Measurements from ENCODE around the gene HPN.
"Not testable (repeated sequence)": the region's sequence is repeated elsewhere in the genome, so short reads cannot be mapped to it uniquely, and the experiment has no call there.

The HPN gene

DNA sequence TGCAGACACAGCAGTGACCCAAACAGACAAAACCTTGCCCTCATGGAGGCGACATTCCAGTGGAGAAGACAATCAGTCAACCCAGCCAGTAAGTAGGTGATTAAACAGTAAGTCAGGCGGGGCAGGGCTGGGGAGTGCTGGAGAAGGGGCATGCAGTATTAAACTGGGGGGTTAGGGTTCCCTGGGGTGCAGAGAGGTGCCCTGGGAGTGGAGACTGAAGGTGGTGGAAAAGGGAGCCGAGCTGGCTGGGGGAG is 42.9 kb downstream of the HPN start:
- no peak for DNase-seq (ENCODE audit: low read depth)

DNA sequence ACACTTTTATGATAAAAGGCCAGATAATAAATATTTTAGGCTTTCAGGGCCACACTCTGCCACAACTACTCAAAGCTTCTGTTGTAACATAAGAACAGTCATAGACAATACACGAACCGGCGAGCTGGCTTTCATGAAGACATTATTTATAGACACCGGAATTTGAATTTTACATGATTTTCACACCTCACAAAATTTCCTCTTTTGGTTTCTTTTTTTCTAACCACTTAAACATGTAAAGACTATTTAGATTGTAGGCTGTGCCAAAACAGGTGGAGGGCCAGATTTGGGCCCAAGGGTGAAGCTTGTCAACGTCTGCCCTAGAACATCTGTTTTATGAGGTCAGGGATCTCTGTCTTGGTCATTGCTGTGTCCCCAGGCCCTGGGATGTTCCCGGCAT is 44.4 kb downstream of the HPN start:
- no peak for DNase-seq (ENCODE audit: low read depth)

DNA sequence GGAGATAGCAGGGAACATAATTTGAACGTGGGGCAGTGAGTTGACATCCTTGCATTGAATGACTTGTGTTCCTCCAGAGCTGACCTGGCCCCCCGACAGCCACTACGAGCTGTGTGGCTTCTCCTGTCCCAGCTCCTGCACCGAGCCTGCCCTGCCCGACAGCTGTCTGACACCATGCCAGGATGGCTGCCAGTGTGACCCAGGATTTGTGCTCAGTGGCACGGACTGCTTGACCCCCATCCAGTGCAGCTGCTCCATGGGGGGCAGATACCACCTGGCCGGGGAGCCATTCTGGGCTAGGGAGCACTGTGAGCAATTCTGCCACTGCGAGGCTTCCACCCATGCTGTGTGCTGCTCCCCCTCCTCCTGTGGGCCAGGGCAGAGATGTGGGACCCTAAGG is 44.9 kb downstream of the HPN start:
- DNase-seq (ENCODE audit: low read depth): no peak

DNA sequence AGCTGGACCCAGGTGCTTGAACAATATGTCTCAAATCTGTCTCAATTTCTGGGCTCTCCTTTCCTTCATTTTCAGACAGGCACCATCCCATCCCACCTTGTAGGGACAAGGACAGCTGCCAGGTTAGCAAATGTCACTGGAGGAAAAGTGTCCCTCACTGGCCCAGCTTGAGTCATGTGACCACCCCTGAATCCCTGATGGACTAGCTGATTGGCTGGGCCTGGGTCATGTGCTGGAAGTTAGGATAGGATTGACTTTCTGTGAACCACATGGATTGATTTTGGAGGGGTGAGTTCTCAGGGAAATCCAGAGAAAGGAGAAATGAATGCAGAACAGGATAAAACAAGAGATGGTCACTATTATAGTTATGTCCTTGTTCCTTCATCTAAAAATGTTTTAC is 45.9 kb downstream of the HPN start:
- DNase-seq (ENCODE audit: low read depth): no peak

DNA sequence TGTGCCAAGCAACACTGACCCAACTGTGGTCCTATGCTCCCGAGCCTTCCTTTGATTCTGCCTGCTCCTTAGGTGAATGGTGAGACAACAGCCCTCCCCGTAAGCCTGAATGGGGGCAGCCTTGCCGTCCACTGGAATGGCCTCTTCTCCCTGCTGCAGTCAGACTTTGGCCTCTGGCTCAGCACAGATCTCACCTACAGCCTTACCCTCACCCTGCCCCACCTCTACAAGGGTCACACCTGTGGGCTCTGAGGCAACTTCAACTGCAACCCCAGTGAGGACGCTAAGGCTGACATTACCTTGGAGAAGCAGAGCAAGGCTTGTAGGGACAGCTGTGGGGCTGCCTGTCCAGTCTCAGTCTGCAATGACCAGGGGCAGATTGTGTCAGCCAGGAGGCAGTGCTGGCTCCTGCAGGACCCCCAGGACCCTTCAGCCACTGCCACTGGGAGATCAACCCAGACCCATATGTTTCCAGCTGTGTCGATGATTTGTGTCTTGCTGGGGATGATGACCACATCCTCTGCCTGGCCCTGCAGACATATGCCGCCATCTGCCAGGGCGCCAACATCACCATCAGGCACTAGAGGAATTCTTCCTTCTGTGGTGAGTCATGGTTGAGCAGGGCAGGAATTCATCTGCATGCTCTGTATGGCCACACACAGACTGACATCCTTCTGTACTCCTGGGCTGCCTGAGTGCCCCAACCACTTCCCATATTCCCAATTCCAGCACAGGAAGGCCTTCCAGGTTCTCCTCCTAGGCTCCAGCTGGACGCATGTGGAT is 46.8 kb downstream of the HPN start:
- DNase-seq (ENCODE audit: low read depth): no peak

DNA sequence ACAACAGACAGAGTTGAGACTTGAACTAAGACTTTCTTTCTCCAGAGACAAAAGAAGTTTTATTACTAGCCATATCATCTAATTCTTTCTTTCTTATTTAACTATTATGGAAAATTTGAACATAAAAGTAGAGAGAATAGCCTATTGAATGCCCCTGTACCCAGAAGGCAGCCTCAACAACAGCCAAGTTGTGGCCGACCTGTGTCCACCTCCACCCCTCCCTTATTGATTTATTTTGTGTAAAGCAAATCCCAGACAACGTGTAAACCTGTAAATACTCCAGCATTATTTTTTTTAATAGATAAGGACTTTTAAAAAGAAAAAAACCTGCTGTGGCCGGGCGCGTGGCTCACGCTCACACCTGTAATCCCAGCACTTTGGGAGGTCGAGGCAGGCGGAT is 48.0 kb downstream of the HPN start:
- no peak for DNase-seq (ENCODE audit: low read depth)

DNA sequence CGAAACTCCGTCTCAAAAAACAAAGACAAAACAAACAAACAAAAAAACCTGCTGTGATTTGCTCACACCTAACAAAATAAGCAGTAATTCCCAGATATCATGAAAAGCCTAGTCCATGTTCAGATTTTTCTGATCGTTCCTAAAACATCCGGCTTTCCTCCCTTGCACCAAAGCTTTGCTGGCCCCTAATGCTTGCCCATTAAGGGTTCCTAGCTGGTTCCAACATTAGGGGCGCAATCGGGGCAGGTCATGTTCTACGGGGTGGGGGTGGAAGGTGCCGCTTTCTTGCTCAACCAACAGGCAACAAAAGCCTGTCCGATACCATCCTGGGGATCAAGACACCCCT is 48.6 kb downstream of the HPN start:
- no peak for DNase-seq (ENCODE audit: low read depth)

DNA sequence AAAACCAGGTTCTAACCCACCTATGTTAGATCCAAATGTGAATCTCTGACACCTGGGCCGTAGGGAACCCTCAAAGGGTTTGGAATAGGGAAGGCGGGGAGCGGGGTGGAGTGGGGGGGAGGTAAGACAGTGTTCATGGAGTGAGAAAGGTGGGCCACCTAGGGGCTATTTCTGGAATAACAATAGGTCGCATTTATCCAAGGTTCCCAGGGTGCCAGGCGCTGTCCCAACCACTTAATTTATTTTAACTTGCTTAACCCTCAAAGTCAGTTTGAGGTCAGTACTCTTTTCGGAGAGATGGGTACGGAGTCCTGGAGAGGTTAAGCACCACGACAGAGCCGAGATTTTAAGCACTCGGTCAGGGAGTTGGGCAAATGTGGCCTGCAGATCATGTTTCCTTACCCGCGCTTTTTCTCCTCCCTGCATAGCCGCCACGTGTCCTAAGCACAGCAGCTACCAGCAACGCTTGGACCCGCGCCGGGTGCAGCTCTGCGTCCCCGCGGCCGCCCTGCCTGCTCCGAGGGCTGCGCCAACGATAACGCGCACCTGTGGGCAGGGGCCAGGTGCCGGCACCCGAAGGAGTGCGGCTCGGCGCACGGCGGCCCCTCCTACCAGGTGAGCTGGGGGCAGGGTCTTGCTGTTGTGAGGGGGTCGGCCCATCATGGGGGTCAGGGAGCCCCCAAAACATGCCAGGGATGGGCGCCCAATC is 49.1 kb downstream of the HPN start:
- DNase-seq (ENCODE audit: low read depth): no peak

DNA sequence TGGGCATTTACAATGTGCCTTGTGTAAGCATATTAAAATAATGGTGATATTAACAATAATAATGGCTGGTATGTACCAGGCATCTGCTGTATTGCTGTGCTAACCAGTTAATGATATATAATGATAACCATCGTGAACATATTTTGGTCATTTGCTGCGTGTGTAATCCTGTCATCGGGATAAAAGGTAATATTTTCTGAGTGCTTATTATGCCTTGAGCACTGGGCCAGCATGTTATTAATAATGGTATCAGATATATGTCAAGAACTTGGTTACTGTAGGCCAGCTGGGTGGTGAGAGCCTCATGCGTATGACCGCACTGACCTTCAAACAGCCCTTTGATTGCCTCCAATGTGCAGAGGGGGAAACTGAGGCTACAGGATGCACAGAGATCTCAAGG is 51.9 kb downstream of the HPN start:
- no peak for DNase-seq (ENCODE audit: low read depth)

DNA sequence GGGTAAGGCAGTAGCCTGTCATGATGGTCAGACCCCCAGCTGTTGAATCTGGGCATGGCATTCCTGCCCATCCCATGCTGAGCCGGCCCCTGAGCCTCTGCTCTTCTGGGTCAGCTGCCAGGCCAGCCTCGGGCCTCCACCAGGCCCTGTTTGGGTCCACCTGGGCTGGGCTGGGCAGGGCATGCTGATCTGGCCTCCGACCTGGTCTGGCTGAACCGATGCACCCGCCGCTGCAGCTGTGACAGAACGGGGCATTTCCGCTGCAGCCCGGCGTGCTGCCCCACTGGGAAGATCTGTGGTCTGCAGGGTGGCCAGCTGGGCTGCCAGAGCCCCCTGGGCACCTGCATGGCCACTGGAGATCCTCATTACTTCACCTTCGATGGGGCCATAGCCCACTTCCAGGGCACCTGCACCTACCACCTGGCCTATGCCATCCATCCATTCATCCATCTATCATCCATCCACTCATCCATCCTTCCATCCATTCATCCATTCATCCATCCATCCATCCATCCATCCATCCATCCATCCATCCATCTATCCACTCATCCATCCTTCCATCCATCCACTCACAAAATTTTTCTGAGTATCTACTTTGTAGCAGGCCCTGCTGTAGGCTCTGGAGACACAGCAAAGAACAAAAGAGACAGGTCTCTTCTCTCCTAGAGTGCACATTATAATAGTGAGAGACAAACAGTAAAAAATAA is 52.6 kb downstream of the HPN start:
- no peak for DNase-seq (ENCODE audit: low read depth)

DNA sequence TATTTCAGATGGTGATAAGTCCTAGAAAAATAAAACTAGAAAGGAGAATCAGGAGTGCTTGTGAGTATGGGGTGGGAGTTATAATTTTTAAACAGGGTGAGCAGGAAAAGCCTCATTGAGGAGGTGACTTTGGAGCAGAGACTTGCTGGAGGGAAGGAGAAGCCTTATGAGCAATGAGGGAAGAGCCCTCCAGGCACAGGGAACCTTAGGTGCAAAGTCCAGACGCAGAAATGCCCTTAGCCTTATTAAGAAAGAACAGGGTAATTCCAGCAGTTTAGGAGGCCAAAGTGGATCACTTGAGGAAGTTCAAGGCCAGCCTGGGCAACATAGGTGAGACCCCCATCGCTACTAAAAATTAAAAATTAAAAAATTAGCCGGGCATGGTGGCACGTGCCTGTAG is 53.1 kb downstream of the HPN start:
- DNase-seq (ENCODE audit: low read depth): no peak

DNA sequence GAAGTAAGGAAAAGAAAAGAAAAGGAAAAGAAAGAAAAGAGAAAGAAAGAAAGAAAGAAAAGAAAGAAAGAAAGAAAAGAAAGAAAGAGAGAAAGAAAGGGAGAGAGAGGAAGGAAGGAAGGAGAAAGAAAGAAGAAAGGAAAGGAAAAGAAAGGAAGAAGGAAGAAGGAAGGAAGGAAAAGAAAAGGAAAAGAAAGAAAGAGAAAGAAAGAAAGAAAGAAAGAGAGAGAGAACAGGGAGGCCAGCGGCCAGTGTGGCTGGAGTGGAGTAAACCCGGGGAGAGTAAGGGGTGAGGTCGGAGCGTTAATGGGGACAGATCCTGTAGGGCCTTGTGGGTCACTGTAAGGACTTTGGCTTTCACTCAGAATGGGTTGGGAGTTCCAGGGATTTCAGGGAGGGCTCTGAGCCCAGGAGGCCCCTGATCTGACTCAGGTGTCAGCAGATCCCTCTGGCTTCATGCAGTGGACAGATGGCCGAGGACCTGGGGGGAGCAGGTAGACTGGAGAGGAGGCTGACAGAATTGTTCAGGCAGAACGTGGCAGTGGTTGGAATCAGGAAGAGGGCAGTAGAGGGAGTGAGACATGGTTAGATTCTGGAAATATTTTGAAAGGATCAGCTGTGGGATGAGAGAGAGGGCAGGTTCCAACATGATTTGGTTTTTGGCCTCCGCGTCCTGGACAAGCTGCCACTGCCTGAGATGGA is 54.3 kb downstream of the HPN start:
- DNase-seq (ENCODE audit: low read depth): no peak

DNA sequence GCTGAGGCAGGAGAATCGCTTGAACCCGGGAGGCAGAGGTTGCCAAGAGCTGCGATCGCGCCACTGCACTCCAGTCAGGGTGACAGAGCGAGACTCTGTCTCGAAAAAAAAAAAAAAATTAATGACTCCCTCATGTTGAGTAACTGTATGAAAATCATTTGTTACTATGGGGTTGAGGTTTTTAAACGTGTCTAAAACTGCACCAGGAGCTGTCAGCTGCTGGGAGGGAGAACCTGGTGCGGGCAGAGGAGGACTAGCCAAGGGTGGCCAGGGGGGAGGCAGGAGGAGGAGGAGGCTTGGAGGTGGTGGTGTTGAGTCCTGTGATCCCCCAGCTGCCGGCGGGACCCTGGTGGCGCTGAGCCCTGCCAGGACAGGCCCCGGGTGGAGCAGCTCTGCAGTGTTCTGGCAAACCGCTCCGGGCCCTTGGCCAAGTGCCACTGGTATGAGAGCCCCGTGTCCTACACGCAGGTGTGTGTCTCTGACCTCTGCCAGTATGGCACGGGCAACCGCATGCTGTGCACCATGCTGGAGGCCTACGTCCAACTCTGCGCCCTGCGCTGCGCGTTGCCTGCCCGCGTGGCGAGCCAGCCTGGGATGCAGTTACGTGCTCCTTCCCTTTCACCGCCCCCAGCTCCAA is 57.0 kb downstream of the HPN start:
- DNase-seq (ENCODE audit: low read depth): no peak

DNA sequence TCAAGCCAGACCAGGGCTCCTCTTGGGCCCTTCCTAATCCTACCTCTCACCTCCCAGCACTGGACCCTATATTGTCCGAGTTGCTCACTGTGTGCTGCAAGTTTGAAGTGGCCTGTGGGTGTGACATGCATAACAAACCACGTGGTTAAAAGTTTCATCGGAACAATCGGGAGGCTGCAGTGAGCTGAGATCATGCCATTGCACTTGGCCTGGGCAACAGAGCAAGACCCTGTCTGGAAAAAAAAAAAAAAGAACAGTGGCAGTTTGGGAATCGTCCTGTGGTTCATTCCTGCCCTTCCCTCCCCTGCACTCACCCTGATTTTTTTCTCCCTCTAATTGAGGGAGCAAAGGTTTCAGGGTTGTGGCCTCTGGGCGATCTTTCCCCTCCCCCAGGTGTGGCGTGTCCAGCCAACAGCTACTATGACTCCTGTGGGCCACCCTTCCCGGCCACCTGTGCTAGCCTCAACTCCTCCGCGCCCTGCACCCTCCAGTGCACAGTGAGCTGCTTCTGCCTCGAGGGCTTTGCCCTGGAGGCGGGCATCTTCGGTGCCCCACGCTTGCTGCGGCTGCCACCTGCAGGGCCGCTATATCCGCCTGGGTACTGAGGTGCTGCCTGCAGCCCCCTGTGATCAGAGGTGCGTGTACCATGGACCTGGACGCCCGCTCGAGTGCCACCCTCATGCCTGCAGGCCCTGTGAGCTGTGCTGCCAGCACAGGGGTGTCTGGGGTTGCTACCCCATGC is 57.8 kb downstream of the HPN start:
- DNase-seq (ENCODE audit: low read depth): no peak

DNA sequence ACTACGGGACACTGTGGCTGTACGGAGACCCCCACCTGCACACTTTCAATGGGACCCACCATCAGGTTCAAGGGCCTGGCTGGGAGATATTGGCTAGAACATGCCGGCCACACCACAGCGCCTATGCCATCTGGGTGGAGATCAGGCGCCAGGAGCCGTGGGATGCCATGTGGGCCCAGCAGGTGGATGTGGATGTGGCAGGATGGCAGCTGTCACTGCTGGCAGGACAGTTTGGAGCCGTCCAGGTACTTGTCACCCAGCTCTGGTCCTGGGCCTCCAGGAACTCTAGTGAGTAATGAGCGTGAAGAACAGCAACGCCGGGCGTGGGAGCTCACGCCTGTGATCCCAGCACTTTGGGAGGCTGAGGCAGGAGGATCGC is 58.4 kb downstream of the HPN start:
- DNase-seq (ENCODE audit: low read depth): no peak

DNA sequence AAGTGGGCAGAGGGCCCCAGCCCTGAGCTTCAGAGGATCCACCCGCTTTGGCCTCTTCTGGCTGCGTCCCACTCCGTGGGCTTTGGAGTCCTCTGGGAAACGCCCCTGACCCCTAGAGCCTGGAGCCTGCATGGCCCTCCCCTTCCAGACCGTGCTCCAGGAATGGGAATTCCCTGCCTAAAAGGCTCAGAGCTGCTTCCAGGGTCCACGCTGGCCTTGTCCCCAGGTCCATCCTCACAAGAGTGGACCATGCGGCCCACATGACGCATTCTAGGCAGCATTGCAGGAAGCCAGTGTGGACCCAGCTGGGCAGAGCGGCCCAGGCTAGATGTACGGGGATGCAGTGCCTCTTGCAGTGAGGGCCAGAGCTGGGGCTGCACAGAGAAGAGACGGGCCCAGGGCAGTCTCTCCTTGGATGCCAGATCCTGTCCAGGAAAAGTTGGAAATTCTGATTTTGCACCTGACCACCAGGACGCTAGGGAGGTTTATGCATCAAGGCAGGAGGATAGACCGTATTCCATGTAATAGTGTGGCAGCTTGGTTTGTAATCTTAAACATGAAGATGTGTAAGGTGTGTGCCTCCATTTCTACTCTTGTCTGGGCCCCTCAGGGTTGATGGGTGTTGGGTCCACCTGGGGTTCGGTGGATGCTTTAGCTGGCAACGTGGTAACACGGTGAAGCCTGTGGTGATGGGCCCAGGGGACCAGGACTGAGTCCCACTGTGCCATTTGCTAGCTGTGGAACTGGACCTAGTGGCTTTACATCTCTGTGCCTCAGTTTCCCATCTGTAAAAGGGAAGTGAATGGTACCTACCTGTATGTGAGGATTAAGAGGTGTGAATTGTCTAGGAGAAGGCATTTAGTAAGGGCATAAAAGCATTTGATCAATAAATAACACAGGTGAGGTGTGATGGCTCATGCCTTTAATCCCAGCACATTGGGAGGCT is 59.3 kb downstream of the HPN start:
- DNase-seq (ENCODE audit: low read depth): no peak

DNA sequence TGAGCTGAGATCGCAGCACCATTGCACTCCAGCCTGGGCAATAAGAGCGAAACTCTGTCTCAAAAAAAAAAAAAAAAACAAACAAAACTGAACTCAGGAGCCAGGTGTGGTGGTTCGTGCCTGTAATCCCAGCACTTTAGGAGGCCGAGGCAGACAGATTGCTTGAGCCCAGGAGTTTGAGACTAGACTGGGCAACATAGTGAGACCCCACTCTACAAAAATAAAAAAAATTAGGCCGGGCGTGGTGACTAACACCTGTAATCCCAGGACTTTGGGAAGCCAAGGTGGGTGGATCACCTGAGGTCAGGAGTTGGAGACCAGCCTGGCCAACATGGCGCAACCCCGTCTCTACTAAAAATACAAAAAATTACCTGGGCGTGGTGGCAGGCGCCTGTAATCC is 60.4 kb downstream of the HPN start:
- not testable (repeated sequence) for DNase-seq (ENCODE audit: low read depth)

DNA sequence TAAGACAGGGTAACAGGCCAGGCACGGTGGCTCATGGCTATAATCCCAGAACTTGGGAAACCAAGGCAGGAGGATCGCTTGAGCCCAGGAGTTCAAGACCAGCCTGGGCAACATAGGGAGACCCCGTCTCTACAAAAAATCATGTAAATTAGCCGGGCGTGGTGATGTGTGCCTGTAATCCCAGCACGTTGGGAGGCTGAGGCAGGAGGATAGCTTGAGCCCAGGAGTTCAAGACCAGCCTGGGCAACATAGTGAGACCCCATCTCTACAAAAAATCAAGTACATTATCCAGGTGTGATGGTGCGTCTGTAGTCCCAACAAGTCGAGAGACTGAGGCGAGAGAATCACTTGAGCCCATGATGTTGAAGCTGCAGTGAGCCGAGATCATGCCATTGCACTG is 62.1 kb downstream of the HPN start:
- not testable (repeated sequence) for DNase-seq (ENCODE audit: low read depth)

DNA sequence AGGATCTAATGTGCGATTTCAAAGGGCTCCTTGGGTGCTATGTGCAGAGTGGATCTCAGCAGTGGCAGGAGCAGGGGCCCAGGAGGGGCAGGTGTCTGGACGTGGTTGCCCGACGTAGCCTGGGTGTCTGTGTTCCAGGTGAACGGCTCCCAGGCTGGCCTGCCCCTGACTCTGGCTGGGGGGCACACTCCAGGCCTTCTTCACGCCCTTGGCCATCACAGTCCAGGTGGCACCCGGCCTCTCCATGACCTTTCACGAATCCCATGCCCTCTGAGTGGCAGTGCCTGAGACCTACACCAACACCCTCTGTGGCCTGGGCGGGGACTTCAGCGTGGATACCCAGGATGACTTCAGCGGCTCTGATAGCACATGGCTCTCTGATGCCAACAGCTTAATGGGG is 62.8 kb downstream of the HPN start:
- no peak for DNase-seq (ENCODE audit: low read depth)

DNA sequence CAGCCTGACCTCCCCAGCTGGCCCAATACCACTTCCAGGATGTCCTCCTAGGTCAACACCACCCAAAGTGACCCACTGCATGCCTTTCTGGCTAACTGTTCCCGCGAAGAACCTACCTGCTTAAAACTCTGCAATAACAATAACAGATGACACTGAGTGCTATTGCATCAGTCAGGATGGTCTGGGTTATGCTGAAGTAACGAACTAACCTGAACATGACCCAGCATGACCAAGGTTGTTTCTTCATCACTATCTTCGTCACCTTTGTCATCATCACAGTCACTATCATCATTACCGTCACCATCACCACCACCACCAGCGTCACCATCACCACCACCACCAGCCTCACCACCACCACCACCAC is 63.5 kb downstream of the HPN start:
- DNase-seq (ENCODE audit: low read depth): no peak

Measured in activated T-helper 9 cell treated with anti-CD3 and anti-CD28 coated beads, Interleukin-2, amount 50 U/mL, for 16 hours (primary cell).